Measurements from ENCODE around the gene VPS11. TPM values are rescaled to one million over a fixed set of nuclear protein-coding genes. Genes with fewer than 3 reads are reported as not detected.

The VPS11 gene
- 14.4 and 18.2 TPM in 2 replicates for total RNA-seq

GRCh38 chr11:119067371-119068222, at the start of gene VPS11:
Gene VPS11, plus strand, starts transcription at chr11:119067818. Its CDS starts 6 bp downstream, at chr11:119067824.

DNA sequence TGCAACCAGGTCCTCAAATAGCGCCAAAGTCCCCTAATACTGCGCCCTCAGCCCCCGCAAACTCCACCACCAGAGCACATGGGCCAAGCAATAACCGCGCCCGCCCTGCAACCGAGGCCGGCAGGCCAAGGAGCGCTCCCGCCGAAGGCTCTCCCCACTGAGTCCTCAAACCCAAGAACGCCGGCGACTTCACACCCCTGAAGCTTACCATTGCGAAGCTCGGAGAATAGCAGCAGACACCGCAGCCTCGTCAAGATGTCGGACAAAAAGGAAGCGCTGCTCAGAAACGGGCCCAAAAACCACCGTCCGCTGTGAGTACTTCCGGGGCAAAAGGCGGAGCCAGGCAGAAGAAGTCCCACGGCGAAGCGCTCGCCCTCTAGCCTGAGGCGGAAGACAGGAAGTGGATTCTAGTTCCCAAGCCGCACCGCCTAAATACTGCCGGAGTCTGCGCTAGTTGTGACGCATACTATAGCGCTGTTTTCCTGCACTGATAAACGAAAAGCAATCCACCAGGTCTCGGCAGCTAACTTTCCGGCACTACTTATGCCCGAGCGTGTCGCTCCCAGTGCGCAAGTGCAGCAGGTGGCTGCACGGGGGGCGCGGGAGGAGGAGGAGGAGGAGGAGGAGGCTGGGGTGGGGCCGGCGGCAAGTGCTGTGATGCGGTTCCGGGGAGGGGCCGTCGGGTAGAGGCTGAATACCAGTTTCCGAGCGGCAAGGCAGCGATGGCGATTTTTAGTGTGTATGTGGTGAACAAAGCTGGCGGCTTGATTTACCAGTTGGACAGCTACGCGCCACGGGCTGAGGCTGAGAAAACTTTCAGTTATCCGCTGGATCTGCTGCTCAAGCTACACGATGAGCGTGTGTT, 49.3 kb upstream of the VPS11 start, which contains the start of the genes RPS25 and TRAPPC4:
RPS25 (minus strand) TSS at position 270 of the 865 bp plus-strand sequence; CDS start at position 211, 59 bp downstream.
TRAPPC4 (plus strand) TSS at position 693 of the 865 bp plus-strand sequence; CDS start at position 723, 30 bp downstream.

GRCh38 chr11:119030329-119031047, 37.1 kb upstream of the VPS11 start, which contains the start of gene SLC37A4:
Gene SLC37A4, minus strand, starts transcription at chr11:119030877.

GRCh38 chr11:119057000-119057769, 10.4 kb upstream of the VPS11 start, which contains the start of gene HYOU1:
Gene HYOU1, minus strand, starts transcription at chr11:119057205. Its CDS starts 1,045 bp downstream, at chr11:119056160.

DNA sequence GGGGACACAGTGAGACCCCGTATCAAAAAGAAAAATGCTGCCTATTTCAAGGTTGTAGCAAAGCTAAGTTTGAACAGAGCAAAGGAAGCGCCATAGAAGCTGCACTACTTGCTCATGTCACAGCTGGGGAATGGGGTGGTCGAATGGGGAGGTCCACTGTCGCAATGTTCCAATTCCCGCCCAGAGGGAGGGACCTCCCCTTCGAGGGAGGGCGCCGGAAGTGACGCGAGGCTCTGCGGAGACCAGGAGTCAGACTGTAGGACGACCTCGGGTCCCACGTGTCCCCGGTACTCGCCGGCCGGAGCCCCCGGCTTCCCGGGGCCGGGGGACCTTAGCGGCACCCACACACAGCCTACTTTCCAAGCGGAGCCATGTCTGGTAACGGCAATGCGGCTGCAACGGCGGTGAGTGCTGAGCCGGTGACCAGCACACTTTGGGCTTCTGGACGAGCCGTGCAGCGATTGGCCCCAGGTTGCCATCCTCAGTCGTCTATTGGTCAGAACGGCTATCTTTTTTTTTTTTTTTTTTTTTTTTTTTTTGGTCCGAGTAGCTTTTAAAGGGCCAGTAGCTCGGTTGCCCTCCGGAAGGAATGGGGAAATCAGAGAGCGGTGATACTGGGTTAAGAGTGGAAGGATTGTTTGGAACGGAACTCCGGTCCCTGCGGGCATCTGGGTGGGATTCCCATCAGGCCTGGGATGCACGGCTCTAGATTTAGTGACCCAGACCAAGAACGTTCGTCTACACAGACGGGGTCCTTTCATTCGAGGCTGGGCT, 17.2 kb downstream of the VPS11 start, which contains the start of gene HMBS:
HMBS (plus strand) TSS at position 219 of the 774 bp plus-strand sequence; CDS start at position 372, 153 bp downstream.

DNA sequence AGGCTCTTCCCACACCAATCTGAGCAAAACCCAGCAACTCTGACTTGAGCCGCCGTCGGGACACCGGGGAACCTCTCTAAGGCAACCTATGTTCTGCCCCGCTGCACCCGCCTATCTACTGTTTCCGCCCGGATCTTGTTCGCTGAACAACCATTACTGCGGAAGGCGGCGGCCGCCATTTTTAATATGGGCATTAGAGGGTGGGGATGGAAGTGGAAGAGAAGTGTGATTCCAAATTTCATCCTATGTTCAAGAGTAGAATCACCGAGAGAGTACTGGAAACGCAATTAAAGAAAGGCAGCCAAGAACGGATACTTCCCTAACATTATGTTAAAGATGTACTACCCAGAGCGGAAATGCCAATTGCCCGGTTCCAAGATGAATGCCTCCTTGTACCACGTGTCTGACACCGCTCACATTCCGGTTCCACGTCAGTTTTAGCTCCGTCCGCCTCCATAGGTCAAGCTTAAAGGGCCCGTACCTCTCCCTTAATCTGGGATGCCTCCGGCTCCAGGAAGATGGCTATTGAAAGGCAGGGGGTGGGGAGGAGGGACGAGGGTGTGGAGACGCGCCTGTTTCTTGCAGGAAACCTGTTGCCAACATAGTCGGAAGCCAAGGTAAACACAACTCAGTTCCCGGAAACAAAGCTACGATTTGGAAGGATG, 34.3 kb downstream of the VPS11 start, which contains the start of gene DPAGT1:
DPAGT1 (minus strand) TSS at position 95 of the 665 bp plus-strand sequence. CDS start 198 bp downstream, outside the sequence.

GRCh38 chr11:119106564-119107537, 39.2 kb downstream of the VPS11 start, which contains the start of gene C2CD2L:
Gene C2CD2L, plus strand, starts transcription at chr11:119107344. Its CDS starts 398 bp downstream, at chr11:119107742.

DNA sequence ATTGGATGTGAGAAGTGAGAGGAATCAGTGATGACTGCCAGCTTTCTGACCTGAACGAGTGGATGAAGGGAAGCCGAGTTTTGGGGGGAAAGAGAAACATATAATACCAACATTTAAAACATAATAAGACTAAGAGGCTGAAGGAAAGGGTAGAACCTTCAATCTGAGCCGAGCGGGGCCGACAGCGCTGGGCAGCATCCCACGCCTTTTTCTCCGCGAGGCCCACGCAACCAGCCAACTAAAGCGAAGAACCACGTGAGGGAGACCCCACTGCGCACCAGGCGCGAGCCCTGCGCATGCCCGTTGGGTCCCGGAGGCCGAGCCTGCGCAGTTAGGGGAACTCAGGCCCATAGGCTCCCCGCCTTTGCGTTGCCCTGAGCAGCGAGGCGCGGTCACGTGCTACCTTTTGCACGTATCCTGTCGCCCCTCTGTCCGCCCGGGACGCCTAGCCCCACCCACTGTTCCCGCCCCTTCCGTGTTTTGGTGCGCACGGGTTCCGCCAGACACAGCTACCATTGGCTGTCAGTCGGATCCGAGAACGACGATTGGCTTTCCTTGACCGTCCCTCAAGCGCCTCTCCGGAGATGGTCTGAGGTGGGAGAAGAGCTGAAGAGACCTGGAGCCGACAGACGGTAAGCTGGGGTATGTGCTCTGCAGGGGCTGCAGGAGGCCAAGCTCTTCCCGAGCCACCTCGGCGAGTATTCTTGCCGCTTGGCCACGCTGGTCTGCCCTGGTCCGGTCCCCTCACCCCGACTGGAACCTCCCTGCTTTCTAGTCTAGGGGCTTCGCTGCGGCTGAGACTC, 53.6 kb downstream of the VPS11 start, which contains the start of gene HINFP:
HINFP (plus strand) TSS at position 573 of the 803 bp plus-strand sequence. CDS start 5,365 bp downstream, outside the sequence.

Other genes starting within 250 kb of the VPS11 start
- not detected in 2 replicates for gene CXCR5, start 183.9 kb upstream of the VPS11 start, total RNA-seq
- gene BCL9L, start 141.9 kb upstream of the VPS11 start, total RNA-seq, result 38.5 and 40.0 TPM in 2 replicates
- gene UPK2, start 111.5 kb upstream of the VPS11 start, total RNA-seq, result not detected in 2 replicates
- not detected in 2 replicates for gene FOXR1, start 96.1 kb upstream of the VPS11 start, total RNA-seq
- 3.5 and 10.0 TPM in 2 replicates for gene CENATAC, start 69.7 kb upstream of the VPS11 start, total RNA-seq
- 2,232 and 3,190 TPM in 2 replicates for gene RPS25, start 49.5 kb upstream of the VPS11 start, total RNA-seq
- gene TRAPPC4, start 49.1 kb upstream of the VPS11 start, total RNA-seq, result 48.9 and 68.3 TPM in 2 replicates
- 8.9 and 11.9 TPM in 2 replicates for gene SLC37A4, start 36.9 kb upstream of the VPS11 start, total RNA-seq
- 42.8 and 72.7 TPM in 2 replicates for gene HYOU1, start 10.6 kb upstream of the VPS11 start, total RNA-seq
- 19.7 and 27.9 TPM in 2 replicates for gene HMBS, start 17.1 kb downstream of the VPS11 start, total RNA-seq
- 21.8 and 23.6 TPM in 2 replicates for gene DPAGT1, start 34.0 kb downstream of the VPS11 start, total RNA-seq
- gene C2CD2L, start 39.5 kb downstream of the VPS11 start, total RNA-seq, result 4.3 and 5.8 TPM in 2 replicates
- 9.2 and 9.8 TPM in 2 replicates for gene HINFP, start 53.8 kb downstream of the VPS11 start, total RNA-seq
- gene ABCG4, start 81.2 kb downstream of the VPS11 start, total RNA-seq, result not detected in 2 replicates
- 8.6 and 11.1 TPM in 2 replicates for gene NLRX1, start 100.9 kb downstream of the VPS11 start, total RNA-seq
- gene NHERF4, start 117.7 kb downstream of the VPS11 start, total RNA-seq, result not detected in 2 replicates
- gene CBL, start 138.5 kb downstream of the VPS11 start, total RNA-seq, result 7.0 and 22.9 TPM in 2 replicates
- 23.2 and 36.8 TPM in 2 replicates for gene MCAM, start 249.3 kb downstream of the VPS11 start, total RNA-seq